NCI-H2081 treated with DMSO at 0.1 percent for 48 hours (cell line): ENCODE measurements around the gene MORN1.
"Not testable (repeated sequence)": the region's sequence is repeated elsewhere in the genome, so short reads cannot be mapped to it uniquely, and the experiment has no call there.

Experiments used
- DNase-seq: peaks from one replicate; lab custom pipeline; 2025; lab: John Stamatoyannopoulos, UW

Gene MORN1

DNA sequence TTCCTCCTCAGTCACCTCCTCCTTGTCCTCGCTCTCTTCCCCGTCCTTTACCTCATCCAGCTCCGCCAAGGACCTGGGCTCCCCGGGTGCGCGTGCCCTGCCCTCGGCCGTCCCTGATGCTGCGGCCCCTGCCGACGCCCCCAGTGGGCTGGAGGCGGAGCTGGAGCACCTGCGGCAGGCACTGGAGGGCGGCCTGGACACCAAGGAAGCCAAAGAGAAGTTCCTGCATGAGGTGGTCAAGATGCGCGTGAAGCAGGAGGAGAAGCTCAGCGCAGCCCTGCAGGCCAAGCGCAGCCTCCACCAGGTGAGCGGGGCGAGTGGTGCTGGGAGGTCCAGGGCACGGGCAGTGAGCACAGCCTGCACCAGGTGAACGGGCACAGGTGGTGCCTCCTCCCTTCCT lies 87.1 kb downstream of the MORN1 start:
- no peak for DNase-seq

DNA sequence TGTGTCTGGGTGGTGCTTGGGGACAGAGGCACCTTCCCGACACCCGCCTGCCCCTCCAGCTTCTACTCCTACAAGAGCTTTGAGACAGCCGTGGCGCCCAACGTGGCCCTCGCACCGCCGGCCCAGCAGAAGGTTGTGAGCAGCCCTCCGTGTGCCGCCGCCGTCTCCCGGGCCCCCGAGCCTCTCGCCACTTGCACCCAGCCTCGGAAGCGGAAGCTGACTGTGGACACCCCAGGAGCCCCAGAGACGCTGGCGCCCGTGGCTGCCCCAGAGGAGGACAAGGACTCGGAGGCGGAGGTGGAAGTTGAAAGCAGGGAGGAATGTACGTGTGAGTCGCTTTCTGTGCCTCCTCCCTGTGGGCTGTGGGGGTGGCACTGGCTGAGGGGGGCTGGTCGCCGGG lies 87.6 kb downstream of the MORN1 start:
- no peak for DNase-seq

DNA sequence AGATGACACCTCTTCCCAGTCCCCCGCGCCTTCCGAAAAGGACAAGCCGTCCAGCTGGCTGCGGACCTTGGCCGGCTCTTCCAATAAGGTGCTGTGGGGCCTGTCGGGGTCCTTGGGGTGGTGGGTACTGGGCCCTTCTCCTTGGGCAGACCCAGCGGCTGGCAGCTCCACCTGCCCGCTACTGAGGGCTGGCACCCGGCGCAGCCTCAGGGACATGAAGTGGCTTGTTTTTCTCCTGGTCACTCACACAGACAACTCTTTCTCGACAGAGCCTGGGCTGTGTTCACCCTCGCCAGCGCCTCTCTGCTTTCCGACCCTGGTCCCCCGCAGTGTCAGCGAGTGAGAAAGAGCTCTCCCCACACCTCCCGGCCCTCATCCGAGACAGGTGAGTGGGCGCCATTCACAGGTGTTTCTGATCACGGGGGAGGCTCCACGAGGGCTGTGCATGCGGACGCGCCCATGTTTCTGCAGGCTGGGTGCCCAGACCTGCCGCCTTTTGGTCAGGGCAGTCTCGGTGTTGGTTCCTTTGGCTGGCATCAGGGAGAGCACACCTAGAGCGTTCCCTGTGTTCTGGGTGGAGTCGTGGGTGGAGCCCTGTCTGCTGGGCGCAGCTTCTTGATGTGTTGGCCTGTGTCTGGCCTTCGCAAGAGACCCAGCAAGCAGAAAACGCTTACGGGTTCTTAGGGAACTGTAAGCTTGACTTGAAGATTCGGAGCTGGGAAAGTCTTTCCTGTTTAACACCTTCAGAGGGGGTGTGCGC lies 88.2 kb downstream of the MORN1 start:
- no peak for DNase-seq

DNA sequence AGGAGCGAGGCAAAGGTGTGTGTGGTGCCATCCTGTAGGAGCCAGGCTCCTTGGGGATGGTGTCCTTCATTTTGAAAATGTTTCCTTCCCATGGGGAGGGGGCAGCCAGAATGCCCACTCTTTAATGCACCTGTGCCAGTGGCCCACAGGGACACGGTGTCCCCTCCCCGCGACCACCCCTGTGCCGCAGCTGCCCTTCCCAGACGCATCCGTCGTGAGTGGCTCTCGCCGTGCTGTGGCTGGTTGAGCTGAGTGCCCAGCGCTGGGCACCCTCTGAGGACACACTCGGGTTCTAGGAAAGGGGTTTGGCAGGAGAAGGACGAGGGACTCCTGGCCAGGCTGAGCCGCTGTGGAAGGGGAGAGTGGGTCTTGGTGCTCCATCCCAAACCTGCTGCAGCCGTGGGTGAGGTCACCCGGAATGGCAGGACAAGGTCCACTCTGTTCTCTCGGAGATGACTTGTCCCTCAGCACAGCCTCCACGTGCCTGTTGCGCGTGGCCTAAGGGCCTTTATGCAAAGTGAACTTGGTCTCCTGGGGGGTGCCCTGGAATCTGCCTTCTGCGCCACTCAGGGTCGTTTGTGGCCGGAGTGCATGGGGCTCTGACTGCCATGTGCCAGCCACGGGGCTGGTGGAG lies 88.9 kb downstream of the MORN1 start:
- DNase-seq: no peak

DNA sequence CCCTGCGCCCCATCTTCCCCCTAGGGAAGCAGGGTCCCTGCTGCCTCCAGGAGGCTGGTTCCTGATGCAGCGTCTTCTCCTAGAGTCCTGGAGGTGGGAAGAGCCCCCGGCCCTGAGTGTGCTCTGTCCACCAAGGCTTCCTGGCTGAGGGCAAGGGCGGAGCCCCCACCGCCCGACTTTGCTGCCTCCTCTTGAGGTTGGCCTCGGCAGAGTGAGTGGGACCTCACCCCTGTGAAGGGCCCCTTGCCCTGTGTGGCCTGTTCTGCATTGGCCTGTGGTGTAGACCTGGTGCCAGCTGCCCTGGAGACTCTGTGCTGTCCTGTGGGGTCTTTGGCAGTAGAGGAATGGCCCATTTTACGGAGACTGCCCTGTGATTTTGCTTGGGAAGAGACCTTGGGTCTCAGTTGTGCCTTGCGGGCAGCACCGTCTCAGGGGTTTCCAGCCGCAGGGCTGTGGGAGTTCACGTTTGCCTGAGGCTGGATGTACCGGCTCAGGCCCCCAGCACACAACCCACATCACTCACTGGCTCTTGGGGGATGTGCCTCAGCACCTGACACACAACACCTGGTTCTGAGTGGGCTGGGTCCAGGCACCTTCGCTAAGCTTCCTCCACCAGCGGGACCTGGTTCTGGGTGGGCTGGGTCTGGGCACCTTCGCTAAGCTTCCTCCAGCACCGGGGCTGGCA lies 89.6 kb downstream of the MORN1 start:
- no peak for DNase-seq

DNA sequence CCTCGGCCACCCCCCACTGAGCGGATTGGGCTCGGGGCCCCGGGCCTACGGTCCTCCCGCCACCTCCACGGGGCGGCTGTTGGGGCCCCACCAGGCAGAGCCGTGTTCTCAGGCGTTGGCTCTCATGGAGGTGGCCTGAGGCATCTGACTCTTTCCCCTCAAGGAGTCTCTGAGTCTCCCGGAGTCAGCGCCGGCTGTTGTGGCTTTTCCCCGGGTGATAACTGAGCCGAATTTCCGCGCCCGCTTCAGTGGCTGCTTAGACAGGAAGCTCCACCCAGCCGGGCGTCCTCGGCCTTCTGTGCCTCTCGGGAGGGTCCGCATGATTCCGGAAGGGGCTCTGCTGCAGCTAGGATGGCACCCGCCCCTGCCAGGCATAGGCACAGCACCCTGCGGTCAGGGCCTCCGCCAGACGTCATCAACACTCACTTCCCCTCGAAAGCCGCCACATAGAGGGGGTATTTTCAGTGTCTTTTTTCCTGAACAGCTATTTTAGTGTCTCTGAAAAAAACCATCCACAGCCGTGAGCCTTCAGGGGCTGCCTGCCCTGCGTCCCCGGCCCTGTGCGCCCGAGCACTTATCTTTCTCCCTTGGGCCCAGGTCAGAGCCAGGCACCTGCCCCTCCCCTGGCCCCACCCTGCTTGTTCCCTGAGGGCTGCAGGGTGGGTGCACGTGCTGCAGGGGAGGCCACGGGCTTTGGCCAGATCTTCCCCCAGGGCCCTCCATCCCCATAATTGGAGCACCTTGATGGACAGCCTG lies 90.3 kb downstream of the MORN1 start:
- no peak for DNase-seq

DNA sequence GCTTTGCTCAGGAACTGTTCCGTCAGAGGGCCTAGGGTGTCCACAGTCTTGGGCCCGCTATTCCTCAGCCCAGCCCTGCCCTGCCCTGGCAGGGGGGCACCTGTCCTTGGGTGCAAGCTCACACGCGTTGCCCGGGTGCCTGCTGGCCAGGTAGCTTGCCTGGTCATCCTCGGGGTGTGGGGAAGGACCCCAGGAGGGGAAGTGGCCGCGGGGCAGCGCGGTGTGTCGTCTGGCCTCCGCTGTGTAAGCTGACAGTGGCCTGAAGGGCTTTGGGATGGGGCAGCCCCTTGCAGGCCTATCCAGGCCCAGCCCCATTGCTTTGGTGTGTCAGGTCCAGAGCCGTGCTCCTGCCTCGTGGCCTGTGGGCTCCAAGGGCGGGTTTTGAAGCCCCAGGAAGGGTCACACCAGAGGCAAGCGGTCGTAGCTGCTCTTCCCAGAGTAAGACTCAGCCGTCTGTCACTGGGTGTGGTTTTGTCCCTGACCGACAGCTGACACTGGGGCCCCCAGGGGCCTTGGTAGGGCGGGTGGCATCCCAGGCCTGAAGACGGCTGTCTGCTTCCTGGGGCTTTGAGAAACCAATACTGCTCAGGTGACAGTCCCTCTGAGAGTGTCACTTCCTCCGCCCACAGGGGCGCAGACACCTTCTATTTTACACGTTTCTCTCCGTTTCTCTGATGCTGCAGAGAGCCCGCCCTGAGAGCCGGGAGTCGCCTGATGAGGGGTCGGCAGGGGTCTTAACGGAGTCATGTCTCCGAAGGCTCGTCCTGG lies 91.2 kb downstream of the MORN1 start:
- no peak for DNase-seq

DNA sequence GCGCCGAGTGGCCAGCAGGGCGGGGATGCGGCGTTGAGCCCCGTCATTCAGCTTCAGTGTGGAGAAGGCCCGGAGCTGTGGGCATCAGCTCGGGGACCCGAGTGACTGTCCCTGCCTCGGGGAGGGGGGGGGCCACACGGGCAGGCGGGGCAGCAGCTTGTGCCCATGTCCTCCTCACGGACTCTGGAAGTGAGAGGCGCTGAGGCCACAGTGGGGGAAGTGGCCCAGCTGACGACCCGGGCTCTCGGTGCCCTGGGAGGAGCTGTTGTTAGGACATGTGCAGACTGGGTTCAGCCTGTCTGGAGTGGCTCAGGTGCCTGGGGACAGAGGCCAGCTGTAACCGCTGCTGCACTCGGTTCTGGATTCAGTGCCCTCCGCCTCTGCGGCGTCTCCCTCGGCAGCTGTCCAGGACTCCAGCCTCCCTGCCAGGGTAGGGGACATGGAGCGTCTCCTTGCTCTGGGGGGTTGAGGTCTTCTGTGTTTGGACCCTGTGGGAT lies 92.2 kb downstream of the MORN1 start:
- DNase-seq: no peak

DNA sequence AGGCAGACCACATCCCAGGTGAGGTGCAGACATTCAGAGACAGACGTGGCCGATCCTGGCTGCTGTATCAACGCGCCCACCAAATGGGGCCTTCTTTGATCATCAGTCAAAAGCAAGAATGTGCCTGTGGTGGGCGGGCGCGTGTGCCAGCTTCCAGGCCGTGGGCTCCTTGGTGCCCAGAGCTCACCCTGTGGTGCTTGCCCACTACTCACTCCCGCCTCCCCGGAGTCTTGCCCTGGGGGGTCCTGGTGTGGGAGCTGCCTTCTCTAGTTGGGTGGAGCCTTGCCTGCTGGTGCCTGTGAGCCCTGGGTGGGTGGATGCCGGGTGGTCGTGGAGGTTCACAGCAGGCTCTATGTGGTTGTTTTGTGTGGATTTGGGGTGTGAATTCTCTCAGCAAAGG lies 92.7 kb downstream of the MORN1 start:
- no peak for DNase-seq

DNA sequence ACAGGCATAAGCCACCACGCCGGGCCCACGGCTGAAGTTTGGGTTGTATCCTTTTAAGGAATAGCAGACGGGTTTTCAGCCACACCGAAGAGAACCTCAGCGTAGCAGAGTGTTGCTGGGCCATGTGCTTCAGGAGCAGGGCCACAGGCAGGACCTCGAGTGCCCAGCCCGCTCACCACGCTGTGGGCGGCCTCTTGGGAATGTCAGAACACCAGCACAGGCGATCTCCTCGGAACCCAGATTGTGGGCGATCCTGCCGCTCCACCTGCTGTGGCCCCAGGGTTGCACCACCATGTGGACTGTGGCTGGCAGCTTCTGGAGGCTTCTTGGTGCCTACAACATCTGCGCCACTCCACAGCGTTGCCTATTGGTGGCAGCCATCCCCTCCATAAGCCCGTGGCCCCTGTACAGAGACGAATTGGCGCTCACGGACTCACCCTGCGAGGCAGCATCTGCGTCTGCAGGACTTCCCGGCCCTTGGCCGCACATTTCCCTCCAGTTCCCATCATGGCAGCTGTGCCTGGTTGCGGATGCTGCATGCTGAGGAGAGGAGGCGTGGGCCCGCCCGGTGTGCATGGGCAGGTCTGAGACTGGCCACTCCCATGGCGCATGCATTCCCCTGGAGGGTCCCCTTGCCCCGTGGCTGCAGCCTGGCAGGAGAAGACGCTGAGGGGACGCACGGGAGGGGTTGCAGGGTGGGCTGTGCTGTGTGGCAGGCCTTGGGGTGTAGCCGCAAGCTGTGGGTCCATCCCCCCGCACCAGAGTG lies 93.9 kb downstream of the MORN1 start:
- no peak for DNase-seq

DNA sequence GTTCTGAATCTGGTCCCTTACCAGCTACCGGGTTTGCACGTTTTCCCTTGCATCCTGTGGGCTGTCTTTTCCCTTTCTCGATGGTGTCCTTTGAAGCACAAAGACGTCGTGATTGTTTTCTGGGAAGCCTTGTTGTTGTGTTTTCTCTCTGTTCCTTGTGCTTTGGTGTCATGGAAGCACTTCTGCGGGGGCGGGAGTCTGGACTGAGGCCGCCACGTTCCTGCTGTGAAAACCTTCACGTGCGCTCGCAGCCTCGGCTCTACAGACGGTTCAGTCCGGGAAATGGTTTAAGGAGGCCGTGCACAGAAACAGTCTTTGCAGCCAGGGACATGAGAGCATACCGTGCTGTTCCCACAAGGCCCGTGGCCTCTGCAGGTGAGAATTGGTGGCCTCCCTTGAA lies 94.7 kb downstream of the MORN1 start:
- no peak for DNase-seq

DNA sequence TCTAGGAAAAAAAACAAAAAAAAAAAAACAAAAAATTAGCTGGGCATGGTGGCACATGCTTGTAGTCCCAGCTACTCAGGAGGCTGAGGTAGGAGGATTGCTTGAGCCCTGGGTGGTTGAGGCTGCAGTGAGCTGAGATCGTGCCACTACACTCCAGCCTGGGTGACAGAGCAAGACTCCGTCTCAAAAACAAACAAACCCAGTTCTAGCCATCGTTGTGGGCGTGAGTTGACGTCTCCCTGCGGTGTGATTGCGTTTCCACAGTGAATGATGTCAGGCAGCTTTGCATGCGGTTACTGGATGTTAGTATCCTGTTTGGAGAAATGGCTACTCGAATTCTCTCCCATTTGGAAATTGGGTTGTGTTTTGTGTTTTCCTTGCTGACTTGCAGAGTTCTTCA lies 95.1 kb downstream of the MORN1 start:
- not testable (repeated sequence) for DNase-seq

DNA sequence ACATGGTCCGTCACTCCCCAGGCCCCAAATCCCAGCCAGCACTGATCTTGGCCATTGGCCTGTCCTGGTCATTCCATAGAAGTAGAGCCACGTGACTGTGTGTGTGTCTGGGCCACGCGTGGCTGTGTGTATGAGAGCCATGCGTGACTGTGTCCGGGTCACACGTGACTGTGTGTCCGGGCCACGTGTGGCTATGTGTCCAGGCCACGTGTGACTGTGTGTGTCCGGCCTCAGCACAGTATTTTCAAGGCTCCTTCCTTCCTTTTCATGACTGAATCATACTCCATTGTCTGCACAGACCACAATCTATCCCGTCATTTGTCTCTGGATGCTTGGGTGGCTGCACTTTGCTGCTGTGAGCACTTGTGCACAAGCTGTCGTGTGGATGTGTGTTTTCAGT lies 95.8 kb downstream of the MORN1 start:
- DNase-seq: no peak

DNA sequence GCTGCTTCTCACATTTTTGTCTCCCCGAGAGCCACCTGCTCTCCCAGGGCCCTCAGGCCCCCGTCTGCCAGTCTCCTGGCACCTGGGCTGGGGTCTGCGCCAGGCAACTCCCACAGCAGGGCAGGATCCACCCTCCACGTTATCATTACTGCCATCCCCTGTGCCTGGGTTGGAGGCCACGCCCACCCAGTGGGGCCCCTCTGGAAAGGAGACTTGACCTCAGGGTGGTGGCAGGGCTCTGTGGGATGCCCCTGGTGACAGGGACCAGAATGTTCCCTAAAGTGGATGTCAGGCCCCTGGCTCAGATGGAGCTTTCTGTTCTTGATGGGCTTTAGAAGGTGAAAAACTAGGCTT lies 96.7 kb downstream of the MORN1 start:
- no peak for DNase-seq

DNA sequence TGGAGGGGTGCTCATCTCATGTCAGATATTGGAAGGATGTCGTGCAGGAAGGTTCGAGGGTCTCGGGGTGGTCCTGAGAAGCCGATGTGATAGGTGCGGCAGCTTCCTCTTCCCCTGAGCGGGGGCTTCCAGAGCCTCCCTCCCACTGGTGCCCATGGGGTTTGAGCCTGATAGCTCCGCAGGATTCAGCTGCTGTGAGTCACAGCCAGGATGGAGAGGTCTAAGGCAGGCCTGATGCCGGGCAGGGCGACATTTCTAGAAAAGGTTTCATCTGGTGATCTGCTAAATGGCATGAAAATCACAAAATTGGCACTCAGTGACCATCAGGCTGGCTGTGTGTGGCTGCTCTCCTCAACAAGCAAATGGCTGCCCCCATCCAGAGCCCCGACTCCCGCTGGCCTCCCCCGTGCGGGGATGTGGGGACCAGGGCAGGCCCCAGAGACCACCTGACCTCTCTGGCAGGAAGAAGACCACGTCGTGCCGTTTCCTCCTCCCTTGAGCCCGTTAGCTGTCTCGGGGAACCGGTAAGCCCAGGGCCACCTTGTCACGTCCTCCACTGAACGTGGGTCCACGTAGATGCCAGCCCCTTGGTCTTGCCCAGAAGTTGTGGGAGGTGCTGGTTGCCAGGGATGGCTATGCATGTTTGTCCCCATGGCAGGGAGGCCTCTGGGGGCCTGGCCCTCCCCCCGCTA lies 97.2 kb downstream of the MORN1 start:
- DNase-seq: no peak

DNA sequence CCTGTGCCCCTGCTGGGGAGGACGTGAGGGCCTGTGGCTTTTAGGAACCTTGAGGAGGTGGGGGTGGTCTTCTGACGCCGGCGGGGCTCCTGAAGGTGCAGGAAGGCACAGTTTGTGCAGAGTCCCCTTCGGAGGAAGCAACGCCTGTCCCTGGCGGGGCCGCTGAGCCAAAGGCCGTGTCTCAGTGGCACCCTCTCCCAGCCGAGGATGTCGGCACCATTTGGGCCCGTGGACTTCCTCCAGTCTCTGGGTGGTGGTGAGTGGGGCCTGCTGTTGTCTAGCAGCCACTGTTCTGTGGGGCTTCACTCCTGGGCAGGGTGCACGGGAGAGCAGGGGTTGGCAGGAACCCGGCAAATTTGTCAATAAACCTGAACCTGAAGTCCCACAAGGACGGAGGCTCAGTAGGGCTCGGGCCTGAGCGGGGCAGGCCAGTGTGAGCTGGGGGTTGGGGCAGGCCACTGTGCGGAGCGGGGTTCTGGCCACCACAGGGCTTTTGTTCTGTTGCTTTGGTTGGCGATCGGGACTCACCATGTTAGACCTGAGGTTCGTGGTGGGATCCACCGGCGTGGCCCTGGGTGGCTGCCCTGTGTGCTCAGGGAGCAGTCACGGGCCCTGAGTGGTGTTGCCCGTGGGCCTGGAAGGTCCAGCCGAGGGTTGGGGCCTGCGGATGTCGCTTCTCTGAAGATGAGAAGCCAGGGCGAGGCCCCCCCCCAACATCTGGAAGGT lies 98.5 kb downstream of the MORN1 start:
- no peak for DNase-seq

DNA sequence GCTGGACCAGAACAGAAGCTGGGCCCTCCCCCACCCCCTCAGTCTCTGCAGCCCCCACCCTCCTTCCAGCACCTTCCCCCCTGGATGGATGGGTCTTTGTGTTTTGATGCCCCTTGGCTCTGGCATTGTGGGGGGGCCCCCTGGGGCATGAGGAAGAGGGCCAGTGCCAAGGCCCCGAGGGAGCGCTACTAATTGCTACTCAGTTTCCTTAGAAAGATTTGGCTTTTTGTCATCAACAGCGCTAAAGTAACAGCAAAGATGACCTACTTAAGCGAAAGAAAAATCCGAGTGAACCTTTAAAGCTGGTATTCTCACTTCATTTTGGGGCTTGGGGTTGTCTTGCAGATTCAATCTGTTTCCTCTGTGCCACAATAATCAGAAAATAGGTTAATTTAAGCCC lies 99.8 kb downstream of the MORN1 start:
- no peak for DNase-seq

DNA sequence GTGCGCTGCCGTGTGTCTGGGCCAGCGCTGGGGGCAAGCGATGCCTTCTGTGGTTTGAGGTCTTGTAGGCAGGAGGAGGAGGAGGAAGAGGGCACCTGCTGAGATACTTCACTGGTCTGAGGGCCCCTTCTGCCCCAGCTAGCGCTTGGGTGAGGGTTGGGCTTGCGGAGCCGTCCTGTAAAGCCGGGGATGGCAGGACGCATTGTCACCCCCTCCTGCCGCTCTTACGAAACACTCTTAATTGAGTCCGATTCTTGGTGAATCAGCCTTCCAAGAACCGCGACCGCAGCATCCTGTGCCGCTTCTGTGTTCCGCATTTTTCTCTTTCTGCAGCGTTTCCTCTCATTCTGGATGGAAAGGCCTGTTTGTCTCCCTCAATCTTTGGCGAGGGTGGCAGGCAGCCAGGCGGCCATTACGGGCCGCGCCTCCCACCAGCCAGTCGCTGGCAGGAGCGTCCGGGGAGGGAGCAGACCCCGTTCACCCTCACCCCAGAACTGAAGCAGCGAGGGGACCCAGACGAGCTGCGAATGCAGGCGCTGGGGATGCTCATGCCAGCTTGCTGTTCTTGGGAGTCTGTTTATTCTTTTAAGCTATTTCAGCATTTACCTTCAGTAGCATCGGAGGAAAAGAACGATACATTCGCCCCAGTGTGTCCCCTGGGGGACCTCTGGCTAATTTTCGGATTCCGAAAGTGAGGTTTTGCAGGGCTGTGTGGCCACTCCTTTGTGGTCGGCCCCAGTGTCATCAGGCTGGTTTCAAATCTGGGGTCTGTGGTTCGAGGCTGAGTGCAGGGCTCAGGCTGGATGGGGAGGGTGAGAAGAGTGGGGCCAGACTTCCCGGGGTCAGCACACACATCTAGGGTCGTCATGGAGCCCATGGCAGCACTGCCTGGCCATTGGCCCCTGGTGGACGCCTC lies 100.5 kb downstream of the MORN1 start:
- no peak for DNase-seq

DNA sequence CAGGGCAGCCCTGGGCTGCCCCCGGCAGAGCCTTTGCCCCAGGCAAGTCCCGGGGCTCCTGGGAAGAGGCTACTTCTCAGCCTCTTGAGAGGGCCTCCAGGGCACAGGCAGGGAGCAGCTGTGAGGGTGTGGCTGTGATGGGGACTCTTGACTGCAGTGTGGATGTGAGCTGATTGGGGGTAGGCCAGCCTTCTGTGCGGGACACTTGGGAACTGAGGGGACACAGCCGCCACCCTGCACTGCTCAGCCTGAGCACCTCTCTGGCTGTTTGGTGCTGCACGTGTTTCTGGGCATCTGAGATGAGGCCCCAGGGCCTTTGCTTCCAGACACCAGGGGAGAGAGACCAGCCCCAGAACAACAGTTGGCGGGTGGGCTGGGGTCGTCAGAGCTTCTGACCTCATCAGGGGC lies 101.2 kb downstream of the MORN1 start:
- DNase-seq: no peak
